Hindlimb muscle (tissue), 1 donor: ENCODE measurements around the gene ZNF469. TPM values are rescaled to one million over a fixed set of nuclear protein-coding genes. Genes with fewer than 3 reads are reported as not detected.

Experiments used
- DNase-seq: peaks from one replicate; pipeline ENCODE4 v3.0.0-alpha.2; 2013
- polyA plus RNA-seq: library from polyadenylated mRNA; unstranded; fragments of 120-200 nt; gene quantifications from one replicate; pipeline ENCODE4 v1.2.1, GENCODE V29; 2013; ENCODE audit not compliant: insufficient read length

The ZNF469 gene
- polyA plus RNA-seq, 1 donor = 5.9 TPM

GRCh38 chr16:88430185-88430523 lies 47.4 kb downstream of the ZNF469 start:
- peak; percentile 53 for DNase-seq

DNA sequence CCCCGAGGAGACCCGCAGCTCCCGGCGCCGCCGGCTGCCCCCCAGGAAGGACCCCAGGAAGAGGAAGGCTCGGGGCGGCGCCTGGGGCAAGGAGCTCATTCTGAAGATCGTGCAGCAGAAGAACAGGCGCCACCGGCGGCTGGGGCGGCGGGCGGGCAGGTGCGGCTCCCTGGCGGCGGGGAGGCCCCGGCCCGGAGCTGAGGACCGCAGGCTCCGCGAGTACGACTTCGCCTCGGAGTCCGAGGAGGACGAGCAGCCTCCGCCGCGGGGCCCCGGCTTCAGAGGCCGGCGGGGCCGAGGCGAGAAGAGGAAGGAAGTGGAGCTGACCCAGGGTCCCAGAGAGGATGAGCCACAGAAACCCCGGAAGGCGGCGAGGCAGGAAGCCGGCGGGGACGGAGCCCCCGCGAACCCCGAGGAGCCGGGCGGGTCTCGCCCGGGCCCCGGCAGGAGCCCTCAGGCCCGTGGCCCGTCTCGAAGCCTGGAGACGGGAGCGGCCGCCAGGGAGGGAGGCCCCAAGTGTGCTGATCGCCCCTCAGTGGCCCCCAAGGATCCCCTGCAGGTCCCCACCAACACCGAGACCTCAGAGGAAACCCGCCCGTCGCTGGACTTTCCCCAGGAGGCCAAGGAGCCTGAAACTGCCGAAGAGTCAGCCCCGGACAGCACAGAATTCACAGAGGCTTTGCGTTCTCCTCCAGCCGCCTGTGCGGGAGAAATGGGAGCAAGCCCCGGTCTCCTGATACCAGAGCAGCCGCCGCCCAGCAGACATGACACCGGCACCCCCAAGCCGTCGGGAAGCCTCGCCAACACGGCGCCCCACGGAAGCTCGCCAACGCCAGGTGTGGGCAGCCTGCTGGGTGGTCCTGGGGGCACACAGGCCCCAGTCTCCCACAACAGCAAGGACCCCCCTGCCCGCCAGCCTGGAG lies 48.0 kb downstream of the ZNF469 start:
- DNase-seq = no peak

DNA sequence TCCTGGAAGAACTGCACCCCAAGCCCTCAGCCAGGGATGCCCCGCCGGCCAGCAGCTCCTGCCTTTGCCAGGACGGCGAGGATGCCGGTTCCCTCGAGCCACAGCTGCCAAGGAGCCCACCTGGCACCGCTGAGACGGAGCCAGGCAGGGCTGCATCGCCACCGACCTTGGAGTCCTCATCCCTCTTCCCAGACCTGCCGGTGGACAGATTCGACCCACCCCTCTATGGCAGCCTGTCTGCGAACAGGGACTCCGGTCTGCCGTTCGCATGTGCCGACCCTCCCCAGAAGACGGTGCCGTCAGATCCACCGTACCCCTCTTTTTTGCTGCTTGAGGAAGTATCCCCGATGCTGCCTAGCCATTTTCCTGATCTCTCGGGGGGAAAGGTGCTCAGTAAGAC lies 48.9 kb downstream of the ZNF469 start:
- no peak for DNase-seq

- no peak for DNase-seq
Measured at GRCh38 chr16:88432174-88432573, 49.4 kb downstream of the ZNF469 start.

Other genes with a start within 250 kb of the ZNF469 start
- gene ZFPM1, start 70.3 kb downstream of the ZNF469 start, polyA plus RNA-seq = 1.7 TPM
- 34.0 TPM for gene ZC3H18, start 187.4 kb downstream of the ZNF469 start, polyA plus RNA-seq